K562 (cell line): ENCODE results near the gene ATP8B2. TPM values are rescaled to one million over a fixed set of nuclear protein-coding genes. Genes with fewer than 3 reads are reported as not detected.
"Not testable (repeated sequence)": the region's sequence is repeated elsewhere in the genome, so short reads cannot be mapped to it uniquely, and the experiment has no call there.

ENCODE experiments used
- ATAC-seq: fragments of 200-7000 bp; cut with Tn5 transposase; 3 replicates; pipeline ENCODE4 v1.9.1; 2020; ENCODE audit warnings: moderate library complexity
- BruUV-seq: library from RNA; stranded (reverse); fragments of 400-500 nt; replicated peaks from 2 replicates; lab custom pipeline; 2021; lab: Mats Ljungman, UMichigan
- CTCF ChIA-PET: fragments of 300-600 bp; formaldehyde crosslinking; extraction: SDS; loops from one replicate; lab custom pipeline; 2021; ENCODE audit warnings: low intra/inter-chr PET ratio; lab: Yijun Ruan, JAX
- POLR2A ChIA-PET: fragments of 300-600, 350-650 bp; sonication (Branson Sonifier 250); formaldehyde crosslinking; extraction: SDS; loops from one replicate; lab custom pipeline; 2021; ENCODE audit warnings: antibody characterized with exemption, inconsistent platforms; lab: Yijun Ruan, JAX
- DNase-seq, 4 experiments: peaks; one replicate each; pipeline versions ENCODE4 v3.0.0 to v3.0.0-alpha.2; 2011 to 2018; ENCODE audit warnings: low spot score in 3 of 4, mixed read lengths in 3 of 4; ENCODE audit errors: extremely low read depth in 1 of 4
- FAIRE-seq: peaks from 2 replicates; lab custom pipeline; 2011; peaks lifted over from hg19 to GRCh38; lab: Jason Lieb, UNC
- H2AFZ ChIP-seq: 2 replicates; pipeline ENCODE4 v1.6.0; 2011; ENCODE audit warnings: low read depth, low read length, control low read depth, inconsistent platforms
- H3K27ac ChIP-seq: fragments of 200-600 bp; 3 replicates; pipeline ENCODE4 v1.8.0; 2011; ENCODE audit warnings: low read depth, mild to moderate bottlenecking, control low read depth, inconsistent platforms, low read length, moderate library complexity, mixed read lengths; ENCODE audit errors: extremely low read depth
- H3K27me3 ChIP-seq, 2 experiments: fragments of 300-600 bp in 1 of 2; 2 replicates in 1 of 2; 3 replicates in 1 of 2; pipeline versions ENCODE4 v1.6.0 to v1.8.0; 2011; ENCODE audit warnings: inconsistent platforms in 2 of 2, low read length in 2 of 2, mild to moderate bottlenecking in 1 of 2, mixed read lengths in 1 of 2, moderate library complexity in 1 of 2; ENCODE audit not compliant: control insufficient read depth in 2 of 2, insufficient read depth in 2 of 2
- H3K36me3 ChIP-seq: fragments of 300-600 bp; 3 replicates; pipeline ENCODE4 v1.8.0; 2011; ENCODE audit warnings: mild to moderate bottlenecking, low read length, inconsistent platforms; ENCODE audit not compliant: control insufficient read depth, insufficient read depth
- H3K4me1 ChIP-seq, 2 experiments: fragments of 200-600 bp in 1 of 2; replicated peaks in 1 of 2; 2 replicates in 1 of 2; 3 replicates in 1 of 2; pipeline versions ENCODE4 v1.5.1 to v1.8.0; 2011; ENCODE audit warnings: inconsistent platforms in 2 of 2, low read length in 2 of 2, mild to moderate bottlenecking in 1 of 2, mixed read lengths in 1 of 2, moderate library complexity in 1 of 2; ENCODE audit not compliant: control insufficient read depth in 2 of 2, insufficient read depth in 2 of 2
- H3K4me2 ChIP-seq: 2 replicates; pipeline ENCODE4 v1.6.1; 2011; ENCODE audit warnings: low read length, control low read depth, inconsistent platforms, mixed read lengths; ENCODE audit not compliant: insufficient read depth
- H3K4me3 ChIP-seq: fragments of 200-600 bp; sonication (generic), shearing (Covaris generic); 2 replicates; pipeline ENCODE4 v1.5.1; 2016; ENCODE audit warnings: control low read depth, inconsistent platforms
- H3K79me2 ChIP-seq: fragments of 200-600 bp; 3 replicates; pipeline ENCODE4 v1.8.0; 2011; ENCODE audit warnings: low read length, inconsistent platforms; ENCODE audit not compliant: control insufficient read depth, insufficient read depth
- H3K9ac ChIP-seq, 2 experiments: 2 replicates each; pipeline versions ENCODE4 v1.6.0 to v1.6.1; 2011; ENCODE audit warnings: low read depth in 2 of 2, low read length in 2 of 2, control low read depth in 1 of 2, inconsistent platforms in 1 of 2, mild to moderate bottlenecking in 1 of 2, mixed read lengths in 1 of 2; ENCODE audit not compliant: insufficient read depth in 1 of 2
- H3K9me1 ChIP-seq: one replicate; pipeline ENCODE4 v1.6.0; 2011; ENCODE audit warnings: inconsistent platforms, mild to moderate bottlenecking, low read length, moderate library complexity; ENCODE audit not compliant: control insufficient read depth, insufficient read depth
- H3K9me3 ChIP-seq: replicated peaks from 2 replicates; pipeline ENCODE4 v1.5.1; 2011; ENCODE audit warnings: low read depth, low read length, inconsistent platforms; ENCODE audit not compliant: control insufficient read depth, insufficient read depth
- H4K20me1 ChIP-seq: replicated peaks from 2 replicates; pipeline ENCODE4 v1.6.1; 2011; ENCODE audit warnings: low read length, inconsistent platforms, mixed read lengths; ENCODE audit not compliant: control insufficient read depth, insufficient read depth
- ARID1B ChIP-seq: fragments of 450-650 bp; IDR thresholded peaks from 2 replicates; pipeline ENCODE4 v1.6.1; 2016; ENCODE audit warnings: antibody characterized with exemption, mild to moderate bottlenecking, inconsistent platforms
- BACH1 ChIP-seq: fragments of 200-800 bp; sonication (Bioruptor generic); IDR thresholded peaks from 2 replicates; pipeline ENCODE4 v1.6.1; 2016; ENCODE audit warnings: missing genetic modification characterization, missing compliant biosample characterization
- C11orf30 ChIP-seq: fragments of 450-650 bp; IDR thresholded peaks from 2 replicates; pipeline ENCODE4 v1.6.1; 2016; ENCODE audit warnings: low read depth, mild to moderate bottlenecking
- CBFA2T2 ChIP-seq: fragments of 450-650 bp; conservative IDR thresholded peaks from 2 replicates; pipeline ENCODE4 v1.6.1; 2017; ENCODE audit warnings: mild to moderate bottlenecking
- CBFA2T3 ChIP-seq: fragments of 450-650 bp; IDR thresholded peaks from 2 replicates; pipeline ENCODE4 v1.6.1; 2017
- CC2D1A ChIP-seq: fragments of 450-650 bp; IDR thresholded peaks from 2 replicates; pipeline ENCODE4 v1.6.1; 2017; ENCODE audit warnings: mild to moderate bottlenecking
- DPF2 ChIP-seq: fragments of 450-650 bp; IDR thresholded peaks from 2 replicates; pipeline ENCODE4 v1.6.1; 2016
- FOSL1 ChIP-seq: fragments of 200-800 bp; sonication (Bioruptor generic); conservative IDR thresholded peaks from 2 replicates; pipeline ENCODE4 v1.6.1; 2016; ENCODE audit warnings: missing genetic modification characterization, missing compliant biosample characterization
- HDAC1 ChIP-seq, 2 experiments: fragments of 450-650 bp; IDR thresholded peaks; 2 replicates each; pipeline ENCODE4 v1.6.1; 2016 to 2017; ENCODE audit warnings: inconsistent platforms in 1 of 2, mild to moderate bottlenecking in 1 of 2, moderate library complexity in 1 of 2
- JUND ChIP-seq, 2 experiments: IDR thresholded peaks; 2 replicates in 1 of 2; 3 replicates in 1 of 2; pipeline ENCODE4 v1.6.1; 2011; ENCODE audit warnings: borderline replicate concordance in 2 of 2, low read depth in 2 of 2, low read length in 2 of 2, improper control_type of control experiment in 1 of 2, missing biosample characterization in 1 of 2, missing genetic modification characterization in 1 of 2, missing genetic modification reagents in 1 of 2
- KDM1A ChIP-seq, 2 experiments: fragments of 450-650 bp; IDR thresholded peaks; 2 replicates each; pipeline ENCODE4 v1.6.1; 2016; ENCODE audit warnings: mild to moderate bottlenecking in 2 of 2
- MAFF ChIP-seq: IDR thresholded peaks from 2 replicates; pipeline ENCODE4 v1.6.1; 2012; ENCODE audit warnings: low read length, improper control_type of control experiment
- MAFG ChIP-seq: fragments of 450-650 bp; conservative IDR thresholded peaks from 2 replicates; pipeline ENCODE4 v1.6.1; 2016; ENCODE audit warnings: missing genetic modification characterization, missing compliant biosample characterization
- MAFK ChIP-seq: IDR thresholded peaks from 2 replicates; pipeline ENCODE4 v1.6.1; 2011; ENCODE audit warnings: low read length, improper control_type of control experiment
- RCOR1 ChIP-seq, 2 experiments: IDR thresholded peaks; 2 replicates each; pipeline ENCODE4 v1.6.1; 2012; ENCODE audit warnings: low read depth in 2 of 2, low read length in 2 of 2, borderline replicate concordance in 1 of 2, improper control_type of control experiment in 1 of 2
- RNF2 ChIP-seq: sonication (generic); IDR thresholded peaks from 2 replicates; pipeline ENCODE4 v1.6.1; 2016
- ZNF384 ChIP-seq: IDR thresholded peaks from 2 replicates; pipeline ENCODE4 v1.6.1; 2012; ENCODE audit warnings: low read depth, low read length, improper control_type of control experiment
- WGBS: fragments of 100-300 bp; shearing (Covaris generic); methylation state at CpG from one replicate; pipeline ENCODE4 v1.1.6; 2016; ENCODE audit warnings: low coverage, mixed read lengths; ENCODE audit not compliant: insufficient coverage; ENCODE audit errors: missing lambda C conversion rate; 5-methylcytosine and 5-hydroxymethylcytosine counted together
- in situ Hi-C: fragments of 300-500 bp; cut with MboI; formaldehyde crosslinking; loops from 4 replicates; pipeline ENCODE4 v1.15.0; 2018; ENCODE audit warnings: inconsistent platforms, mixed read lengths
- intact Hi-C: fragments of 100-400 bp; cut with micrococcal nuclease; formaldehyde crosslinking; loops from 2 replicates; pipeline ENCODE4 v1.14.2; 2022
- polyA plus RNA-seq, 8 experiments: library from polyadenylated mRNA; depleted of rRNA in 4 of 8; stranded (reverse) in 5 of 8; unstranded in 3 of 8; fragments of >200 nt; fragmentation: Nextera tagmentation in 2 of 8; fragmentation: Illumina TruSeq in 1 of 8; extraction: Ambion mirVana in 2 of 8; extraction: Trizol in 1 of 8; gene quantifications; 2 replicates each; pipeline versions ENCODE4 v1.2.1 to v1.2.3, GENCODE V29; 2011 to 2014; ENCODE audit warnings: inconsistent platforms in 1 of 8, missing spikeins in 1 of 8
- total RNA-seq, 7 experiments: library from RNA; depleted of rRNA in 6 of 7; stranded (reverse); fragments of >200 nt in 6 of 7; fragmentation: Illumina TruSeq in 2 of 7; extraction: Trizol in 2 of 7; gene quantifications; 2 replicates each; pipeline versions ENCODE4 v1.2.1 to v1.2.3, GENCODE V29; 2011 to 2021; ENCODE audit warnings: low replicate concordance in 1 of 7
- TF ChIP-seq, protein P1 (sequence below): fragments of 450-650 bp; IDR thresholded peaks from 2 replicates; pipeline ENCODE4 v1.6.1; 2016; ENCODE audit warnings: antibody characterized with exemption
- TF ChIP-seq, protein P2 (sequence below), 2 experiments: fragments of 450-650 bp in 1 of 2; sonication (generic) in 1 of 2; formaldehyde crosslinking in 1 of 2; IDR thresholded peaks in 1 of 2; conservative IDR thresholded peaks in 1 of 2; 2 replicates each; pipeline versions ENCODE4 v1.6.1 to v1.8.1; 2016 to 2023; ENCODE audit warnings: mild to moderate bottlenecking in 2 of 2, moderate library complexity in 2 of 2, inconsistent platforms in 1 of 2, missing genetic modification reagents in 1 of 2

ATP8B2 gene
- total and polyA plus RNA-seq, 9 of the 15 experiments (the other 6 are each of a cell fraction or from before 2014, with no cell fraction given) = 0.27 to 33.2 (median 18.4) TPM

DNA sequence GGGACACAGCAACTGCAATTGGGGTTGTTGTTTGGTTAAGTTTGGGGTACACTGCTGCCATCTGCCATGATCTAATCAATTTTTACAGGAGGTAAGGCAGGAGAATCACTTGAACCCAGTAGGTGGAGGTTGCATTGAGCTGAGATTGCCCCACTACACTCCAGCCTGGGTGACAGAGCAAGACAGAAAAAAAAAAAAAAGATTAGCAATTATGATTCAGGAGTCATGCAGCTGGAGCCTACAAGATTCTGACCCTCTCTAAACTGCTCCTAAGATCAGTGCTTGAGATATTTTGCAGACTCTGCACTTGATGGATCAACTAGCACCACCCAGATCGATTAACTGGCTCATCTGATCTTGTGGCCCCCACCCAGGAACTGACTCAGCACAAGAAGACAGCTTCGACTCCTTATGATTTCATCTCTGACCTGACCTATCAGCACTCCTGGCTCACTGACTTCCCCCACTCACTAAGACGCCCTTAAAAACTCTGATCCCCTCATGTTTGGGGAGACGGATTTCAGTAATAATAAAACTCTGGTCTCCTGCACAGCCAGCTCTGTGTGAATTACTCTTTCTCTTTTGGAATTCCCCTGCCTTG, 17.6 kb upstream of the ATP8B2 start:
- H3K9me3 ChIP-seq, H3K9me1 ChIP-seq, H3K4me3 ChIP-seq, H3K9ac ChIP-seq, intact Hi-C loops, FAIRE-seq, H3K36me3 ChIP-seq, H2AFZ ChIP-seq, H4K20me1 ChIP-seq, BruUV-seq, in situ Hi-C loops, H3K79me2 ChIP-seq, H3K27me3 ChIP-seq, CTCF ChIA-PET: not testable (repeated sequence)
- H3K4me1 ChIP-seq = peaks cover 19 to 21% of the 10 kb centered on the region in 2 experiments; a peak in 4 of 5 replicates
- DNase-seq (peak in 1 of 4 experiments; percentile 41), ATAC-seq (peak; percentile 35; the same call in 1 of the 3 replicates)
- H3K27ac ChIP-seq = peak overlapping the region; percentile 37; the same call in 2 of the 3 replicates
- 4% methylated on average over 4 of the region's 4 CpGs for WGBS
- H3K4me2 ChIP-seq = peak overlapping the region; percentile 28; the same call in 1 of the 2 replicates
- POLR2A ChIA-PET = interaction anchor here (0.5 to 3.1 kb wide), 4 partner anchors 16 to 340 kb away, joined by 3 to 10 read pairs (median 4); no protein-coding TSS in a partner anchor
- TF ChIP-seq RCOR1 (IDR thresholded peaks at IDR 0.05; ENCODE audit: borderline replicate concordance in 1 of 2, low read depth in 2 of 2, low read length in 2 of 2) = 0 out of 4 replicates have a peak, but pooled peaks of 1 of the 2 experiments have one; percentile 12
- peak; percentile 53; the same call in 1 of the 2 replicates for TF ChIP-seq JUND (IDR thresholded peaks at IDR 0.05; ENCODE audit: borderline replicate concordance, low read depth, low read length)
- peak; percentile 65; the same call in 1 of the 3 replicates for TF ChIP-seq JUND (tag; IDR thresholded peaks at IDR 0.05; ENCODE audit: borderline replicate concordance, low read depth, low read length)
- TF ChIP-seq RNF2 = 0 out of 2 replicates have a peak, but pooled peaks have one; percentile 20
- TF ChIP-seq HDAC1 (IDR thresholded peaks at IDR 0.05) = 0 out of 4 replicates have a peak, but pooled peaks of 1 of the 2 experiments have one; percentile 16
- TF ChIP-seq, protein P1, sequence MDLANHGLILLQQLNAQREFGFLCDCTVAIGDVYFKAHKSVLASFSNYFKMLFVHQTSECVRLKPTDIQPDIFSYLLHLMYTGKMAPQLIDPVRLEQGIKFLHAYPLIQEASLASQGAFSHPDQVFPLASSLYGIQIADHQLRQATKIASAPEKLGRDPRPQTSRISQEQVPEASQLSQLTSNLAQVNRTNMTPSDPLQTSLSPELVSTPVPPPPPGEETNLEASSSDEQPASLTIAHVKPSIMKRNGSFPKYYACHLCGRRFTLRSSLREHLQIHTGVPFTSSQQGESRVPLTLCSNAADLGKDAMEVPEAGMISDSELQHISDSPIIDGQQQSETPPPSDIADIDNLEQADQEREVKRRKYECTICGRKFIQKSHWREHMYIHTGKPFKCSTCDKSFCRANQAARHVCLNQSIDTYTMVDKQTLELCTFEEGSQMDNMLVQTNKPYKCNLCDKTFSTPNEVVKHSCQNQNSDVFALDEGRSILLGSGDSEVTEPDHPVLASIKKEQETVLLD = peak; percentile 57; the same call in 1 of the 2 replicates
- TF ChIP-seq ARID1B = peak; percentile 71
- TF ChIP-seq BACH1 = 0 out of 2 replicates have a peak, but pooled peaks have one; percentile 30
- TF ChIP-seq DPF2 = peak; percentile 81; the same call in 1 of the 2 replicates
- peak; percentile 57 for TF ChIP-seq CBFA2T3
- TF ChIP-seq CC2D1A = 0 out of 2 replicates have a peak, but pooled peaks have one; percentile 51
- TF ChIP-seq, protein P2, sequence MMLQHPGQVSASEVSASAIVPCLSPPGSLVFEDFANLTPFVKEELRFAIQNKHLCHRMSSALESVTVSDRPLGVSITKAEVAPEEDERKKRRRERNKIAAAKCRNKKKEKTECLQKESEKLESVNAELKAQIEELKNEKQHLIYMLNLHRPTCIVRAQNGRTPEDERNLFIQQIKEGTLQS (IDR thresholded peaks at IDR 0.05) = peak; percentile 50; the same call in 1 of the 2 replicates
- TF ChIP-seq, protein P2 (CRISPR knock-in tag; conservative IDR thresholded peaks at IDR 0.05) = not testable (repeated sequence)
- TF ChIP-seq MAFF = peak; percentile 20; the same call in 1 of the 2 replicates
- TF ChIP-seq ZNF384 = peak; percentile 76
- TF ChIP-seq MAFG (tag) = peak; percentile 74
- peak; percentile 35 for TF ChIP-seq CBFA2T2
- TF ChIP-seq FOSL1 = 0 out of 2 replicates have a peak, but pooled peaks have one; percentile 34
- TF ChIP-seq C11orf30 = peak; percentile 89
- peak in 1 of 2 experiments; percentile 42; a peak in 1 of 4 replicates for TF ChIP-seq KDM1A (IDR thresholded peaks at IDR 0.05)
- TF ChIP-seq MAFK = peak; percentile 34; the same call in 1 of the 2 replicates
